Astrocyte of the spinal cord (primary cell): ENCODE data around the gene ATP8B4.

Experiments
- DNase-seq: peaks from one replicate; pipeline ENCODE4 v3.0.0; 2011; ENCODE audit warnings: low read depth, low spot score
- H3K4me3 ChIP-seq: 2 replicates; pipeline ENCODE4 v1.5.1; 2011; ENCODE audit warnings: low read depth, mild to moderate bottlenecking, low read length, moderate library complexity
- CTCF ChIP-seq: IDR thresholded peaks from 2 replicates; pipeline ENCODE4 v1.5.1; 2012; ENCODE audit warnings: low read depth, mild to moderate bottlenecking, low read length, inconsistent platforms
- in situ Hi-C: cut with HindIII; loops from 2 replicates; pipeline ENCODE4 v1.10.0; 2017; ENCODE audit warnings: low sequenced_read_pairs

The ATP8B4 gene

DNA sequence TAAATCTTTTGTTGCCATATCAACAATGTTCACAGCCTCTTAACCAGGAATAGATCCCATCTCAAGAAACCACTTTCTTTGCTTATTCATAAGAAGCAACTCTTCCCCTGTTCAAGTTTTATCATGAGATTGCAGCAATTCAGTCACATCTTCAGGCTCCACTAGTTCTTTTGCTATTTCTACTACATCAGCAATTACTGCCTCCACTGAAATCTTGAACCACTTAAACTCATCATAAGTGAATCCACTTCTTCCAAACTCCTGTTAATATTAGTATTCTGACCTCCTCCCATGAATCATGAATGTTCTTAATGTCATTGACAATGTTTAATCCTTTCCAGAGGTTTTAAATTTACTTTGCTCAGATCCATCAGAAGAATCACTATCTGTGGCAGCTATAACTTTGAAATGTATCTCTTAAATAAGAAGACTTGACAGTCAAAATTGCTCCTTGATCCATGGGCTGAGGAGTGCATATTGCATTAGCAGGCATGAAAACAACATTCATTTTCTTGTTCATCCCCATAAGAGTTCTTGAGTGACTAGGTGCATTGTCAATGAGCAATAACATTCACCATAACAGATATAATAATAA lies 292.3 kb downstream of the ATP8B4 start:
- TF ChIP-seq CTCF: no peak
- no peak overlapping the region for H3K4me3 ChIP-seq
- in situ Hi-C loops: no loop called here
- no peak for DNase-seq

DNA sequence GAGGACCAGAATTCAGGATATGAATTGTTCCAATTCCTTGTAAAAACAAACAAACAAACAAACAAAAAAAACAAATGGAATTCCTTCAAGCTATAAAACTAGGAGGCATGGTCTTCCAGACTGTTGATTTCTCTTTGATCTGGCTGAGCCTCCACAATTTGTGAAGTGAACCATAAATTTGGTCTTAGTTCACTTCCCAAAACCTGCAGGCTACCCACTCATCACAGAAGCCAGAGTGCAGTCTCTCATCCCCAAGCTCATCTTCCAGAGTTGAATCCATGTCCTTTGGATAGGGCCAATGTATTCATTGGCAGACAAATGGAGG lies 294.3 kb downstream of the ATP8B4 start:
- no peak for TF ChIP-seq CTCF
- in situ Hi-C loops: no loop called here
- H3K4me3 ChIP-seq: no peak overlapping the region
- DNase-seq: no peak

- no peak for DNase-seq
- H3K4me3 ChIP-seq: no peak overlapping the region
- no peak for TF ChIP-seq CTCF
- in situ Hi-C loops: no loop called here
Observed at GRCh38 chr15:49823987-49824774, 294.9 kb downstream of the ATP8B4 start.

- DNase-seq: no peak
- no peak overlapping the region for H3K4me3 ChIP-seq
- in situ Hi-C loops: no loop called here
- TF ChIP-seq CTCF: no peak
Observed at GRCh38 chr15:49817100-49817499, 301.9 kb downstream of the ATP8B4 start.

GRCh38 chr15:49815950-49816349 lies 303.1 kb downstream of the ATP8B4 start:
- DNase-seq: peak; percentile 88
- TF ChIP-seq CTCF: no peak
- in situ Hi-C loops: no loop called here
- H3K4me3 ChIP-seq: no peak overlapping the region

GRCh38 chr15:49815526-49815925 lies 303.5 kb downstream of the ATP8B4 start:
- no peak for TF ChIP-seq CTCF
- DNase-seq: no peak
- H3K4me3 ChIP-seq: no peak overlapping the region
- in situ Hi-C loops: no loop called here
